SK-N-SH (cell line): ENCODE data around the gene PCDHGC4.

Source experiments
- CTCF ChIP-seq: fragments of 200-600 bp; sonication (generic); IDR thresholded peaks from 2 replicates; pipeline ENCODE4 v1.6.1; 2017; ENCODE audit warnings: antibody characterized with exemption, mild to moderate bottlenecking, moderate library complexity
- EP300 ChIP-seq, 2 experiments: IDR thresholded peaks; 2 replicates each; pipeline versions ENCODE4 v1.4.0 to v1.6.1; 2012; ENCODE audit warnings: borderline replicate concordance in 1 of 2, low read depth in 1 of 2, low read length in 1 of 2
- FOXM1 ChIP-seq: IDR thresholded peaks from 2 replicates; pipeline ENCODE4 v1.4.0; 2012; ENCODE audit warnings: low read depth, mild to moderate bottlenecking
- JUND ChIP-seq: IDR thresholded peaks from 2 replicates; pipeline ENCODE4 v1.4.0; 2012
- MAX ChIP-seq: IDR thresholded peaks from 2 replicates; pipeline ENCODE4 v1.4.0; 2012; ENCODE audit warnings: low read depth
- POLR2AphosphoS5 ChIP-seq: IDR thresholded peaks from 2 replicates; pipeline ENCODE4 v1.6.1; 2012; ENCODE audit warnings: low read depth, low read length
- RFX5 ChIP-seq: IDR thresholded peaks from 2 replicates; pipeline ENCODE4 v1.6.1; 2012; ENCODE audit warnings: mild to moderate bottlenecking, improper control_type of control experiment, low read length
- TCF12 ChIP-seq: IDR thresholded peaks from 2 replicates; pipeline ENCODE4 v1.4.0; 2012

GRCh38 chr5:141515141-141515540 is 30.3 kb downstream of the PCDHGC4 start:
- TF ChIP-seq MAX (no peak), CTCF (no peak), TCF12 (no peak), POLR2AphosphoS5 (no peak), RFX5 (no peak), FOXM1 (no peak), EP300 (IDR thresholded peaks at IDR 0.05; ENCODE audit: borderline replicate concordance in 1 of 2, low read depth in 1 of 2, low read length in 1 of 2) (no peak), JUND (no peak)
